ENCODE results near the gene HTRA3.

DNA sequence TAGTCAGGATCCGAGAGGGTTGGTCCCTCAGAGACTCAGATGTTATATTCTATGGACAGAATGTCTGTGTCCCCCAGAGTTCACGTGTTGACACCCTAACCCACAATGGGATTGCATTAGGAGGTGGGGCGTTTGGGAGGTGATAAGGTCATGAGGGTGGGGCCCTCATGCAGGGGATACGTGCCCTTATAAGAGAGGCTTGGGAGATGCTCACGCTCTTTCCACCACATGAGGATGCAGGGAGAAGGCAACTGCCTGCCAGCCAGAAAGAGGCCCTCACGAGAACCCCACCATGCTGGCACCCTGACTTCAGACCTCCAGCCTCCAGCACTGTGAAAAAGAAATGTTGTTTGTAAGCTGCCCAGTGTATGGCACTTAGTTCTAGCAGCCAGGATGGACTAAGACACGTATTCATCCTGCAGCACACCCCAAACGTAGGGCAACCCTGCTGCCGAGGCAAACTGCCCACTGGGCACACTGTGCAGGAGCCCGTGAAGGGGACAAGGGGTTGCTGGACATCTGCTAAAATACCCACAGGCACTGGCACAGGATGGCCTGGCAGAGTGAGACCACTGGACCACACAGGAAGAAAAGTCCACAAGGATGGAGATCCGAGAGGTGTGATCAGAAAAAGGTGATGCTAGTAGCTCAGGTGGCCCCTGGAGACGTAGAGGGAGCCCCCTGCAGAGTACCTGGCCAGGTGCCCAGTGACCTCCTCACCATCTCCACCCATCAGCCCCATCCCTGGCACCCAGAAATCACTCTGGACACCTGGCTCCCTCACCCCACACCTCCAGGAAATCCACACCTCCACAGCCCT, 62.7 kb downstream of the HTRA3 start:
- no peak for TF ChIP-seq POLR2A (IDR thresholded peaks at IDR 0.05)
- TF ChIP-seq, protein P1, sequence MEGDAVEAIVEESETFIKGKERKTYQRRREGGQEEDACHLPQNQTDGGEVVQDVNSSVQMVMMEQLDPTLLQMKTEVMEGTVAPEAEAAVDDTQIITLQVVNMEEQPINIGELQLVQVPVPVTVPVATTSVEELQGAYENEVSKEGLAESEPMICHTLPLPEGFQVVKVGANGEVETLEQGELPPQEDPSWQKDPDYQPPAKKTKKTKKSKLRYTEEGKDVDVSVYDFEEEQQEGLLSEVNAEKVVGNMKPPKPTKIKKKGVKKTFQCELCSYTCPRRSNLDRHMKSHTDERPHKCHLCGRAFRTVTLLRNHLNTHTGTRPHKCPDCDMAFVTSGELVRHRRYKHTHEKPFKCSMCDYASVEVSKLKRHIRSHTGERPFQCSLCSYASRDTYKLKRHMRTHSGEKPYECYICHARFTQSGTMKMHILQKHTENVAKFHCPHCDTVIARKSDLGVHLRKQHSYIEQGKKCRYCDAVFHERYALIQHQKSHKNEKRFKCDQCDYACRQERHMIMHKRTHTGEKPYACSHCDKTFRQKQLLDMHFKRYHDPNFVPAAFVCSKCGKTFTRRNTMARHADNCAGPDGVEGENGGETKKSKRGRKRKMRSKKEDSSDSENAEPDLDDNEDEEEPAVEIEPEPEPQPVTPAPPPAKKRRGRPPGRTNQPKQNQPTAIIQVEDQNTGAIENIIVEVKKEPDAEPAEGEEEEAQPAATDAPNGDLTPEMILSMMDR (IDR thresholded peaks at IDR 0.05), result no peak

Data from lower leg skin (tissue), 3 donors.